NCI-H2081 (cell line): ENCODE data around the gene ACD.

Source experiments
- DNase-seq, 2 experiments: peaks; one replicate each; lab custom pipeline; 2025; lab: John Stamatoyannopoulos, UW

The ACD gene

GRCh38 chr16:67647681-67648080 is 12.4 kb downstream of the ACD start:
- no peak for DNase-seq

DNA sequence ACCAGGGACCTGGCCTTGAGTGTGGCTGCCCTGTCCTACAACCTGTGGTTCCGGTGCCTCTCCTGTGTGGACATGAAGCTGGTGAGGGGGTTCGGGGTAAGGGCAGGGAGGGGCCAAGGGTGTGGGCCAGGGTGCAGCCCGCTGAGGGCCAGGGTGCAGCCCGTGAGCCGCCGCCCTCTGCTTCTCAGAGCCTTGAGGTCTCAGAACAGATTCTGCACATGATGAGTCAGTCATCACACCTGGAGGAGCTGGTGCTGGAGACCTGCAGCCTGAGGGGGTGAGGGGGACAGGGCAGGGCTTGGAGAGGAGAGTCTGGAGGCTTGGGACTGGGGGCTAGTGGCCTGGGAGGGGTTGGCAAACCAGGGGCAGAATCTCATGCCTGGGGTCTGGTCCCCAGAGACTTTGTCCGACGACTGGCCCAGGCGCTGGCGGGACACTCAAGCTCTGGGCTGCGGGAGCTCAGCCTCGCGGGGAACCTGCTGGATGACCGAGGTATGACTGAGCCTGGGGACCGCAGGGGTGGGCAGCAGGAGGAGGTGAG is 12.9 kb downstream of the ACD start:
- DNase-seq, result no peak

GRCh38 chr16:67645397-67646121 is 14.5 kb downstream of the ACD start:
- no peak for DNase-seq

DNA sequence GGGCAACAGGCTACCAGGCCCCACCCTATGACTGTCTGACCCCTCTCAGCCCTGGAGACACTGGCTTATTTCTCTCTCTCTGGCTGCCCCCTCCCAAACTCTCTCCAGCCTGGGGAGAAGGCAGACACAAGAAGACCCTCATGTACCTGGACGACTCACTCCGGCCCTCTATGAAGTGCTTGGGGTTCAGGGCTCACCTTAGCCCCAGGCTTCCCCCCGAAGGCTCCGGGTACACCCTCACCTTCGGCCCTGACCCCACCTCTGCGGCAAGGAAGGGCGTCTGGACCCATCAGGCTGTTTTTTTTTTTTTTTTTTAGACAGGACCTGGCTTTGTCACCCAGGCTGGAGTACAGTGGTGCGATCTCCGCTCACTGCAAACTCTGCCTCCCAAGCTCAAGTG is 16.0 kb downstream of the ACD start:
- no peak for DNase-seq

DNA sequence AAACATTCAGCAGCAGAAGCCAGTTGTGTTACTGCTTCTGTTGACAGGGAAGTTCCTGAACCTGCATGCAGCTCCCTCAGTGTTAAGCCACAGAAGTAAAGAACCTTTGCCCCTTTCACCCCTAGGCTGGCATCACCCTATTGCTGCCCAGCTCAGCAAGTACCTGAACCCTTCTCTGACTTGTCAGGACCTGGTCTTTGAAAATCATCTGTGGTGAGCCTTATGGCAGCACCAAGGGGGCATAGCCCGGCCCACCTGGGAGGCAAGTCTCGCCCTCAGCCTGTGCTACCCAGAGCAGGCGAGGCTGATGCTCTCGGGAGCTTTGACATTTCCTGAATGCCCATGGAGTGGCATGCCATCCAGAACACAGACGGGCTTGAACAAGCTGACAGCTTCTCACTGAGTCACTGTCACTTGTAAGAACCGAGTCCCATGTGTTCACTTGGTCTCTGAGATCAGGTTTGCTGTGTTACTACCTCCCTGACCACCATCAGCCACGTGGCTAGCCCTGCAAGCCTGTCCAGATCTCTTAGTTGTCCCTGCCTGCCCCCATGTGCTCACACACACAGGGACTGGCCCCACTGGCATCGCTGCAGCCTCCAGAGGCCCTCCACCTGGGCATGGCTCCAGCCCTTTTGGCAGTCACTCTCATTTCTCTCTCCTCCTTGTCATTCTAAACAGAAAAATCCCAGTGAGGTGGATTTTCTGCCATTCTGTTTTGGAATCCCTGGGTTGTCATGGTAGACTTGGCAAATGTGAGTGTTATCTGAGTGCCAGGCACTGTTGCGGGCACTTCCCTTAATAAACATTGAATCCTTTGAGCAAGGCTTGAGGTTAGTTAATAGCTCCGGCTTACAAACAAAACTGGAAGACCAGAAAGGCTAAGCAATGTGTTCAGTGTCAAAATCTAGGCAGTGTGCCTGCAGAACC is 18.0 kb downstream of the ACD start:
- DNase-seq, result peak; percentile 22 to 66

DNA sequence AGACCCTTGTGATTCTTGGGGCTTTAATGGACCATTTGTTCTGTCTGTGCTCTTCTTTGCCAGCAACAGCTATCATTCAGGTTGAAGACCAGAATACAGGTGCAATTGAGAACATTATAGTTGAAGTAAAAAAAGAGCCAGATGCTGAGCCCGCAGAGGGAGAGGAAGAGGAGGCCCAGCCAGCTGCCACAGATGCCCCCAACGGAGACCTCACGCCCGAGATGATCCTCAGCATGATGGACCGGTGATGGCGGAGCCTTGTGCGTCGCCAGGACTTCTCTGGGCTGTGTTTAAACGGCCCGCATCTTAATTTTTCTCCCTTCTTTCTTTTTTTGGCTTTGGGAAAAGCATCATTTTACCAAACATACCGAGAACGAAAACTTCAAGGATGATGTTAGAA is 22.4 kb downstream of the ACD start:
- no peak for DNase-seq

DNA sequence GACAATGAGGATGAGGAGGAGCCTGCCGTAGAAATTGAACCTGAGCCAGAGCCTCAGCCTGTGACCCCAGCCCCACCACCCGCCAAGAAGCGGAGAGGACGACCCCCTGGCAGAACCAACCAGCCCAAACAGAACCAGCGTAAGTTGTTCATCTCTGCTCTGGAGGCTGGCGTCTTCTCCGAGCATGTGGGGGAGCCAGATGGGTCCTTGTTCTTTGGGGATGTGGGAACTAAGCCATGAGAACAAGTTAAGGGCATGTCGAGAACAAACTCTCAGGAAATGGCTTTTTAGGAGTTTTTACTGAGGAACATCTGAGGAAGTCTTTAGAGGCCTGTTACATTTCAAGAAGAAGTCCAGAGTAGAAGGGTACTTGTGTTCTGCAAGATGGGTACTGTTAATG is 23.3 kb downstream of the ACD start:
- no peak for DNase-seq

DNA sequence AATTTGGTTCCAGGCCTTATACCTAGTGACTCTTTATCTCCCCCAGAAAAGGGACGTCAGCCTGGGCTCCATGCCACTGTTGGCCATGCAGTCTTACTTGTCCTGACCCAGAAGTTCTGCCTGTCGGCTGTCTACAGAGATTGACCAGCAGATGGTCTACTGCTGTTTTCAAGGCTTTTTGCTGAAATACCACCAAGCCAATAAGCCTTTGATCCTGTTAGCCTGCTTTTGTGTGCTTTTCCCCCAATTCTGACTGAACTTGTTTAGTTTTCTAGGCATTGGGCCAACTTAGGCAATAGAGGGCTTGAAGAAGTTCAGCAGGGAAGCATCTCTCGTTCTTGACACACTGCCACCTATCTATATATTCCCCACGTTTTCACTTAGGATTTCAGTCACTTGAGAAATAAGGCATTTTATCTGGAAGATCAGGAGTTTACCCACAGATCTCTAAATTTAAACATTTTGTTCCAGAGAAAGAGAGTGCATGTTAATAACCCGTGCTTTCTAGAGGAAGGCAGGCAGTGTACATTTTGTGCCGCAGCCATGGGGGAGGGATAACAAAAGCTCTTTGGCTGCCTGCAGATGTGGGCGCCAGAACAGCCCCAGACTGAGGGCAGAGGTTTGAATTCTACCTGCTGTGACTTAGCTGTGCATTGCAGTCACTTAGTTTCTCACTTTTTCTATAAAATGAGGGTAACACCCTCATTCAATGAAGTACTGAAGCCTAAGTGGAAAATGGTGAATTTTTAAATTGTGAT is 27.5 kb downstream of the ACD start:
- DNase-seq, result no peak

DNA sequence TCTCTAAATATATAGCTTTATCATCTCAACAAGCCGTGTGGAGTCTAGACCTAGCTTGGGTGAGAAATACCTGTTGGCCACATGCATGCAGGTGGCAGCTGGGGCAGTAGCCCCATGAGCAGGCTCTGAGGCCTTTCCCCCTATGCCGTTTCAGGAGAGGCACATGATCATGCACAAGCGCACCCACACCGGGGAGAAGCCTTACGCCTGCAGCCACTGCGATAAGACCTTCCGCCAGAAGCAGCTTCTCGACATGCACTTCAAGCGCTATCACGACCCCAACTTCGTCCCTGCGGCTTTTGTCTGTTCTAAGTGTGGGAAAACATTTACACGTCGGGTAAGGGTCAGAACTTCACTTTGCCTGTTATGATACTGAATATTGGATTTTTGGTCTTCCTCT is 31.8 kb downstream of the ACD start:
- DNase-seq, result no peak

DNA sequence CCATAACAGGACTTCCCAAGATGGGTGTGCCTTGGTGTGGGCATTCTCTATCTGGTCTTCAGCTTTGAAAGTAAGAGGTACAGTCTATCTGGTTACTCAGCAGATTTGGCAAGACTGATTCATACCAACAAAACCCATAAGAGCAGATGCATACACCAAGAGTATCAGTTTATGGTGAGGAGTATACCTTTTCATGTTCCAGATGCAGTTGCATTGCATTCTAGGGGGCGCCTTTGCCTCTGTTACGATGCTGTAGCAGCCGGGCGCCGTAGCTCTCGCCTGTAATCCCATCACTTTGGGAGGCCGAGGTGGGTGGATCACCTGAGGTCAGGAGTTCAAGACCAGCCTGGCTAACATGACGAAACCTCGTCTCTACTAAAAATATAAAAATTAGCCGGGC is 46.3 kb downstream of the ACD start:
- no peak for DNase-seq

DNA sequence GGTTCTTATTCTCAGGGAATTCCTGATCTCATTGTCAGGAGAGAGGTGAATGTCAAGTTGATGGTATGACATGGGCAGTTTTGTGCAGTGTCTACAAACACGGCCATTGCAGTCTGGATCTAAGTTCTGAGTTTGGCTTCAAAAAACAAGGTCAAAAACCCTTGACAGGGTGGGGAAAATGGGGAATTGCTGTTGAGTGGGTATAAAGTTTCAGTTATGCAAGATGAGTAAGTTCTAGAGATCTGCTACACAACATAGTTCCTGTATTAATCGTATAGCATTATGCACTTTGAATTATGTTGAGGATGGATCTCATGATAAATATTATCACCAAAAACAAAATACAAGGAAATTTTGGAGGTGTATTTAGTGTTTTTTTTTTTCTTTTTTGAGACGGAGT is 51.7 kb downstream of the ACD start:
- DNase-seq, result no peak
